Glomerular endothelial cell (primary cell): ENCODE measurements around the gene CERS6. TPM values are rescaled to one million over a fixed set of nuclear protein-coding genes. Genes with fewer than 3 reads are reported as not detected.
"Not testable (repeated sequence)": the region's sequence is repeated elsewhere in the genome, so short reads cannot be mapped to it uniquely, and the experiment has no call there.

ENCODE experiments used
- DNase-seq: peaks from one replicate; pipeline ENCODE4 v3.0.0-alpha.2; 2011; ENCODE audit warnings: low read depth, low spot score; ENCODE audit errors: extremely low read depth
- total RNA-seq: library from RNA; depleted of rRNA; stranded (reverse); fragments of >200 nt; gene quantifications from 2 replicates; pipeline ENCODE4 v1.2.3, GENCODE V29; 2015

Gene CERS6, protein sequence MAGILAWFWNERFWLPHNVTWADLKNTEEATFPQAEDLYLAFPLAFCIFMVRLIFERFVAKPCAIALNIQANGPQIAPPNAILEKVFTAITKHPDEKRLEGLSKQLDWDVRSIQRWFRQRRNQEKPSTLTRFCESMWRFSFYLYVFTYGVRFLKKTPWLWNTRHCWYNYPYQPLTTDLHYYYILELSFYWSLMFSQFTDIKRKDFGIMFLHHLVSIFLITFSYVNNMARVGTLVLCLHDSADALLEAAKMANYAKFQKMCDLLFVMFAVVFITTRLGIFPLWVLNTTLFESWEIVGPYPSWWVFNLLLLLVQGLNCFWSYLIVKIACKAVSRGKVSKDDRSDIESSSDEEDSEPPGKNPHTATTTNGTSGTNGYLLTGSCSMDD
- total RNA-seq = 11.3 and 13.5 TPM in 2 replicates

DNA sequence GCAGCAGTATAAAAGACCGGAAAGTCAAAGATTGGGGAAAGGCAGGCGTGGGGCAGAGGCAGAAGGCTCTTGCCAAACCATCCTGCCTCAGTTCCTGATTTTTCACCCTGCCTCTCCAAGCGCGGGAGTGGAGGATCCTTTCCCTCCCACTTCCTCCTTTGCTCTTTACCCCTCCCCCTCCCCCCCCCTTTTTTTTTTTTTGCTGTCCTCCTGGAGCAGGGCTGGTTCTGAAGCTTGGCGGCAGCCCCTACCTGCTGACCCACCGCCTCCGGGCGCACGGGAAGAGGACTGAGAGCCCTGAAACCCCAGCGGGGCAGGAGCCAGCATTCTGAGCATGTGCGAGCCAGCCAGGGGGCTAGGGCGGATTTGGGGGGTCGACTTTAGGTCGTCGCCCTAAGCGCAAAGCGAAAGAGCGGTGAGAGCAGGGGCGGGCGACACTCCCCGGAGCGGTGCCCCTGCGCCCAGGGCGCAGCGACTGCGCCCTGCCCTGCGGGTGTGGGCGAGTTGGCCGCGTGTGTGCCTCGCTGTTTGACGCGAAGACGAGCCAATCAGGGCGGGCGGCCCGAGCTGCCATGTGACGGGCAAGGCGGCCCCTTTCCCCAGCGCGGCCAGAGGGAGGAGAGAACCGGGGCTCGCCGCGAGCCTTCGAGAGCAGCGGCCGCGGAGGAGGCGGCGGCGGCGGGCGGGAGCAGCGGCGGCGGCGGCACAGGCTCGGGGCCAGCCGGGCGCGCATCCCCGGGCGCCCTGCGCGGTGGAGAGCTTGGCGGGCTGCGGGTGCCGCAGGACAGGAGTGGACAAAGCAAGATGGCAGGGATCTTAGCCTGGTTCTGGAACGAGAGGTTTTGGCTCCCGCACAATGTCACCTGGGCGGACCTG, at the start of gene CERS6:
TSS of gene CERS6 (plus strand) at position 628 of the 876 bp plus-strand sequence. CDS start at position 805, 177 bp downstream.
- DNase-seq = no peak

DNA sequence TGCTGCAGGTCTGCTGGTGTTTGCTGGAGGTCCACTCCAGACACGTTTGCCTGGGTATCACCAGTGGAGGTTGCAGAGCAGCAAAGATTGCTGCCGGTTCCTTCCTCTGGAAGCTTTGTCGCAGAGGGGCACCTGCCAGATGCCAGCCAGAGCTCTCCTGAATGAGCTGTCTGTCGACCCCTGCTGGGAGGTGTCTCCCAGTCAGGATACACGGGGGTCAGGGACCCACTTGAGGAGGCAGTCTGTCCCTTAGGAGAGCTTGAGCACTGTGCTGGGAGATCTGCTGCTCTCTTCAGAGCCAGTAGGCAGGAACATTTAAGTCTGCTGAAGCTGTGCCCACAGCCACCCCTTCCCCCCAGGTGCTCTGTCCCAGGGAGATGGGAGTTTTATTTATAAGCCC, 43.8 kb upstream of the CERS6 start:
- not testable (repeated sequence) for DNase-seq

DNA sequence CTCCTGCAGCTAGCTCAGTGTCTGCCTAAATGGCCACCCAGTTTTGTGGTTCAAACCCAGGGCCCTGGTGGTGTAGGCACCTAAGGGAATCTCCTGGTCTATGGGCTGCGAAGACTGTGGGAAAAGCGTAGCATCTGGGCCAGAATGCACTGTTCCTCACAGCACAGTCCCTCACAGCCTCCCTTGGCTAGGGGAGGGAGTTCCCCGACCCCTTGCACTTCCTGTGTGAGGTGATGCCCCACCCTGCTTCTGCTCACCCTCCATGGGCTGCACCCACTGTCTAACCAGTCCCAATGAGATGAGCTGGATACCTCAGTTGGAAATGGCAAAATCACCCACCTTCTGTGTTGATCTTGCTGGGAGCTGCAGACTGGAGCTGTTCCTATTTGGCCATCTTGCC, 43.0 kb upstream of the CERS6 start:
- DNase-seq = not testable (repeated sequence)

DNA sequence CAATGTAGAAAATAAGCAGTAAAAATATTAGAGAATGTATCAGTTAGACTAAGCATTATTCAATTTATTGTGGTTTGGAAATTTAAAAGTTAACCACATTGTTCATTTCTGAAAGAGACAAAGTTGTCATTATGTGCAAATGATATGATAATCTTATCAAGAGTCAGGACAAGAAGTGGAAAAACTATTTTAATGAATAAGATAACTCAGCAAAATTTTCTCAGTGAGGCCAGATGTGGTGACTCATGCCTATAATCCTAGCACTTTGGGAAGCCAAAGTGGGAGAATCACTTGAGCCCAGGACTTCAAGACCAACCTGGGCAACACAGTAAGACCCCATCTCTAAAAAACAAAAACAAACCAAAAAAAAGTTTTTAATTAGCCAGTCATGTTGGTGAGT, 39.5 kb upstream of the CERS6 start:
- DNase-seq = no peak

DNA sequence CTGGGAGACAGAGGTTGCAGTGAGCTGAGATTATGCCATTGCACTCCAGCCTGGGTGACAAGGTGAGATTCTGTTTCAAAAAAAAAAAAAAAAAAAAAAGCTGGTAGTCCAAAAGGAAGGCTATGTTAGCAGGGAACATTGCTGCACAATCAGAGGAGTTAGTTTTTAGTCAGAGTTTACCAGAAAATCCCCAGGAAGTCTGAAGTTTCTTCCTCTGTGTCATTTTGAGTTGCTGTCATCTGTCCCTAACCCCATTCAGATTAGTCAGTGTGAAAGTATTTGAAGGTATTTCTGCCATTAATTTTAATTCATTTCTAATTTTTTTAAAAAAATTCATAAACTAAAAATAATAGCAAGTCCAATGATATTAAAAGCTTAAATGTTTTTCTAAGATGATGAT, 33.5 kb upstream of the CERS6 start:
- DNase-seq = no peak

DNA sequence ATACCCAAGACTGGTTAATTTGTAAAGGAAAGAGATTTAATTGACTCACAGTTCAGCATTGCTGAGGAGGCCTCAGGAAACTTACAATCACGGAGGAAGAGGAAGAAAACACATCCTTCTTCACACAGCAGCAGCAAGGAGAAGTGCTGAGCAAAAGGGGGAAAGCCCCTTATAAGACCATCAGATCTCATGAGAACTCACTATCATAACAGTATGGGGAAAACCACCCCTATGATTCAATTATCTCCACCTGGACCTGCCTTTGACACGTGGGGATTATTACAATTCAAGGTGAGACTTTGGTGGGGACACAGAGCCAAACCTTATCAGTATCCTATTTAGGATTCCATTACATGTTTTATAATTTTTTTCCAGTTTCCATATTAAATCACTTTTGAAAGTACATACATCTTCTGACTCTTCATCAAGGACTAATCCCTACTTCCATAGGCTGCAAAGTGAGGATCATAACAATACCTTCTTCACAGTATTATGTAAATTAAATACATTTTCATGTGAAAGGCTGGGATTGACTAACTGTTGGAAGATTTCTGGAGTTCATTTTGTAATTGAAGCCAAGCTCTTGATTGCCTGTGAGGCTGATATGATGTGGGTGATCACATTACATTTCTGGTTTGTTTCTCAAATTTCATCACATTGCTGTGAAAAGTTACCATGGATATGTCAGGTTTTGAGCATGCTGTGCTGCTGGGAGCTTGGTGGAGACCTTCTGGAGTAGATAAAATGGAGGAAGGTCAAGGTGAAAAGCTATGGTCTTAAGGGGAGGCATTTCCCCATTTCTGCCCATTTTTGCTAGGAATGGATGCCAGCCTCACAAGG, 31.7 kb upstream of the CERS6 start:
- DNase-seq = no peak

DNA sequence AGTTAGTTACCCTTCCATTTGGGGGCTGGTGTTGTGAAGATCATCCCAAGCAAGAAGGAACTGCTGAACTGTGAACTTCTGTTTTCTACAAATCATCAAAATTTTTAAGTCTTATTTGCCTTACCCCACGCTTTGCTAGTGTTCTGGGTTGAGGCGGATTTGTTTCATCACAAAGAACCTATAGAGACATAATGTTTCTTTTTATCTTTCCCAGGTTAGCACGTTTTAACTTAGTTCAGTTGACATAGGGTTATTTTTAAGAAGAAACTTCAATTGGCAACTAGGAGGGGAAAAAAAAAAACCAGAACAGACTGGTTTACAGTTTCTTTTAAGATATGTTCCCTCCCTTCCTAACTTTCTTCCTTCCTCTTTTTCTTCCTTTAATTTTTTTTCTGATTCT, 31.1 kb upstream of the CERS6 start:
- DNase-seq = no peak

DNA sequence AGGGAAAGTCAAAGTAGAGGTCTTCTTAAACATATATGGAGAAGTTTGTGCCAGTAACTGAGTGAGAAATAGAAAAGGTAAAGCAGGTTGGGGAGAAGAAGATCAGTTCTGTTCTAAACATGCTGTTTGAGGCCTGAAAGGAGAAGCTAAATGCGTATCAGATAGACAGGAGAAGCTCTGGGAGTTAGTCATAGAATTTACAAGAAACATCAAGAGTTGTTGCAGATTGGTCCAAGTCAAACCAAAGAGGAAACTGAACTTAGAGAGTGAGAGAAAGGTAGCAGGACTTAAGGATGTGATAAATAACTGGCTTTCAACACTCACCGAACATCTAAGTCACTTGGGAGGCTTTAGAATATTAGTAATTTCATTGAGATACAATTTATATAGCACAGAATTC, 29.2 kb upstream of the CERS6 start:
- DNase-seq = no peak

DNA sequence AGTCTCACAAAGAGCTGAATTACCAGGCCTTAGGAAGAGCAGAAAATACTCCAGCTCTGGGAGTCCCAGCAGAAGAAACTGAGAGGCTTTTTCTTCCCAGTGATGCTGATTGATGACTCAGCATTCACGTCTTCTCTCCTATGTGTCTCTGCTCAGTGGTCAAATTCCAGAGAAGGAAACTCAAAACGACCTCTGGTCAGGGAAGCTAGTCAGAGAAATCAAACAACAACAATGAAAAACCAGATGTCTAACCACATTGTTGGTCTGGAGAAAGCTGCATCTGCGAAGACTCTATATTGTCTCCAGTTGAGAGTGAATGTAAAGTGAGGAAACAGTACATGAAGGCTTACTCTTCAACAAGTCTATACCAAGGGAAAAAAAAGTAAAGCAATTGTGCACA, 28.6 kb upstream of the CERS6 start:
- DNase-seq = no peak

DNA sequence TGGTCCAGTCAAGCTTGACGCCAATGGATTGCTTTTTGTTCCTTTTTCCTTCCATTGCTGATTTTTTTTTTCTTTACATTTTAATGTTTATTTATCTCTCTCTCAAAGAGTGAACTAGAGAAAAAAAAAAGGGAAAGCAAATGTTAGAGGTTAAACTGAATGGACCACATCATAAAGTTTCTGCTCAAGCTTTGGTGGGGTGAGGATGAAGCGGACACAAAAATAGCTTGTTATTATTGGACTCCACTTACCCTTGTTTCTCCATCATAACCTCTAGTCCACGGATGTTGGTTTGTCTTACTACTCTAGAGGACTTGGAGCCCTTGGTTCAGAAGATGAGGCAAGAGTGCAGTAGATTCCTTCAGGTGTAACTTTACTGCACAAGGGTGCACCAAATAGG, 27.6 kb upstream of the CERS6 start:
- no peak for DNase-seq

DNA sequence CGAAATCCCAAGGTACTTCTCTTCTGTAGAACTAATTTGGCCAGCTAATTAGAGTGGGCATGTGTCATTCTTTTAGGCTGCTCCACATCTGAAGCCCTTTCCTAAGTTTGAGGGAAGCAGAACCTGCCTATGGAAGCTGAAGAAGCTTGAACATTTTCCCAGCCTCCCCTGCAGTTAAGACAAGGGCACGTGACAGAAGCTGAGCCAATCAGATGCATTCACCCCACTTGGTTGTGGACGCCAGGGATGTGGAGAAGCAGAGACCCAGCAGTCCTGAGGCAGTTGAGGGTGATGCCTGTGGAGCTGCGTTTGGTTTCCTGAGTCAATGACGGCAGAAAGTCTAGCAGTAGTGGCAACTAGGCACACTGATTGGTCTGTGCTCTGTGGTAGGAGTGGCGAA, 26.1 kb upstream of the CERS6 start:
- DNase-seq = no peak

DNA sequence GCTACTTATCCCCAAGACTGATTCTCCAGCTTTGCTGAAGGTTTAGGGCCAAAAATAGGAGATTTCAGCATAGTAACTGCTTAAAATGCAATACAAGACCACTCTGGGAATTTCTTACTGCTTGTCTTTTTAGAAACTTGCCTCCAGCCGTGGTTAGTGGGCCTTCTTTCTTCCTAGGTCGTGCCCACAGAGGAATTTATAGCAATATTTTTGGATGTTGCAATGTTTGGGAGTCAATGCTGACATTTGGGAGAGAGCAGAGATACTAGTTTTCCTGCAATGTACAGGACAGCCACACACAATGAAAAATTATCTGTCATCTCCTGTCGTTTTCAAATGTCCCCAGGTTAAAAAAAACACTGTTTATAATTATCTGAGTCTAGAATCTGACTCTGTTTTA, 25.6 kb upstream of the CERS6 start:
- DNase-seq = no peak

DNA sequence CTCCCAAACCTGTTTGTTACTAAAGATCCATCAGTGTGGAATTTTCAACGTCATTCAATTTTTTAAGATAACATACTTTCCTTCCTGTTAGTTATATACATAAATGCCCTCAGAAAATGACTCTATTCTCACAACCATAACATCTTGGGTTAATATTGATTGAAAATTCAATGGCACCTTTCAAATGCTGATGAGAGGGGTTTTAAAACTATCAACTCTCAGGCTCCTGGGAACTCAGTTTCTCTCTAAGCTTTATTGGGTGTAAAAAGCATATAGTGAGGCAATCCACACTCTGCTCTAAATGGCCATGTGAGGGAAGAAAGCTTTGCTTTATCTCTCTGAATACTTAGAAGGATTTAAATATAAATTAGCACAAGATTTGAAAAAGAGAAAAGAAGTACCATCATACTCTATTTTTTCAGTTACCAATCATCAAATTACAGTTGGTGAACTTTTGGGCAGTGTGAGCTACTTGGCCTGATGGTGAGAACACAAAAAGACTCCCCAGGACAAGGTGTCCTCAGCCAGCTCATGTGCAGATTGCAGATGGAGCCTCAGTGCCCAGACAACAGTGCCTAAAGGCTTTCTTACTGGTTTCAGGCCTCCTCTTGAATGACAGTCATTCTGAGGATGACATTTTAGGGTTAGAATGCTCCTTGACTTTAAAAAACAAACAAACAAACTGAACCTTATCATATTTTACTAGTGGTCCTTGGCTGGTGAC, 24.6 kb upstream of the CERS6 start:
- DNase-seq = no peak

DNA sequence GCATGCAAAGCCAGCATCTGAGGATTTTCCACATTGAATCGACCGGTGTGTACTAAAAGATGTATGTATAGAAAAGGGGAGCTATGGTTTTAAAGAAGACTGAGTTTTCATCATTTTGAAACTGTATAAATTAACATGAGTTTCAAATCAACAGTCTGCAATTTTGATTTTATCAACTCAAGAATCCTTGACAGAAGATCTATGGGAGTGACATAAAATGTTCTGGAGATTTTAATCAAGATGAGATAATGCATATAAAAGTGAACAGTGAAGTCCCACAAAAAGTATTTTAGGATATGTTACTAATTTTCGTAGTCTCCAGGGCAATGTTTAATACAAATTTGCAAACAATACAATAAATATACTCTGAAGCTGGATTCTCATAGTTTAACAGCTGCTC, 24.0 kb upstream of the CERS6 start:
- DNase-seq = no peak

DNA sequence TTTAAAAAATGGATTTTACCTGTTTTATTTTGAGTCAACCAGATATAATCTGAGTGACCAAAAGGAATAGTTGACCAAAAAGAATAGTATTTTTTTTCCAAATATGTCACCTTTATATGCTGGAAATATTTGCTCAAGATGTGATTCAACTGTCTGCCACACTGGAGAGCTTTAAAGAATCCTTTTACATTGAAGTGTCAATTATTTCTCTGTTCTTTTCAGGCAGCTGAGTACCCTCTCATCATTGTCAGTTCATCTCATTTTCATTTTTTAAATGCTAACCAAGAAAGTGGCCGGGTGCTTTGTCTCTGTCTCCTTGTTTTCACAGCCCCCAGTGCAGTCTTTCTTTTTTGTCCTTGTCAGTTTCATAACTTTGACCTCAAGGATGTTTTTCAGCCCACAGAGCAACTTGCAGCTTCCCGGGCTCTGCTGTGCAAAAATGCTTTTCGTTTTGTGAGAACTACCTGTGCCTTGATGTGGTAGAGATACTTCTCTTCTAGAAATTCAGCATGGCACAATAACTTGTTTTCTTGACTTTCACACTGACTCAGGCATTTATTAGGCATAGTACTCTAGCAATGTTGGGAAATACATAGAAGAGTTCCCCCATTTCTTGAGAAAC, 23.4 kb upstream of the CERS6 start:
- DNase-seq = no peak

DNA sequence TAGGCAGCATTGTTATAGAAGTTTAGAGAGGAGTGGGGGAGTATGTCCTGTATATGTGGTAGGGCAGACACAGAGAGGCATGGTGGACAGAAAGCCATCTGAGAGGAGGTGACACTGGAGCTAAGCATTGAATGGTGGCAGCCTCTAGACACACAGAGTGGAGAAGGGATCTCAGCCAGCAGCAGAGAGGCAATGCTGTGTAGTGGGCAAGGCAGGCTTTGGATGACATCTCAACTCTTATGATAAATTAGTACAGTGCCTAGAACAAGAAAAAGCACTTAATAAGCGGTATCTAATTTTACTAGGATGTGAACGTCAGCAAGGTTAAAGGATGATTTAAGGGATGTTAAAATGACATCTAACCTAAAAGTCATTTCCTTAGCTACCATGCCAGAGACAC, 22.5 kb upstream of the CERS6 start:
- no peak for DNase-seq

DNA sequence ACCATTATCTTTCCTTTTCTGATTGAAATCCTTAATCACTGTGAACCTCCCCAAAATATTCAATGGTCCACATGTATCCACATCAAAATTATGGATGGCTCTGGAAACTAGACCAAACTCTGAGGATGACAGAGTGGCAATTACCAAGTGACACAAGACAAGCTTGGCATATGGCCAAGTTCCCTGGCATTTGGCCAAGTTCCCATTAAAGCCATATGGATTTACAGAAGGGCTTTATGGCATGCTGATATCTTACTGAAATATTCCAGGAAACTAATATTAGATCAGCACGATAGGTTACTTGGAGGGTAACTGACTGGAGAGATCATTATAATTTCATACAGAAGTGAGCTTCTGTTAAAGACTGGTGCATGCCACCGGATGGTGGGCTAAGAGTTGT, 21.9 kb upstream of the CERS6 start:
- no peak for DNase-seq

DNA sequence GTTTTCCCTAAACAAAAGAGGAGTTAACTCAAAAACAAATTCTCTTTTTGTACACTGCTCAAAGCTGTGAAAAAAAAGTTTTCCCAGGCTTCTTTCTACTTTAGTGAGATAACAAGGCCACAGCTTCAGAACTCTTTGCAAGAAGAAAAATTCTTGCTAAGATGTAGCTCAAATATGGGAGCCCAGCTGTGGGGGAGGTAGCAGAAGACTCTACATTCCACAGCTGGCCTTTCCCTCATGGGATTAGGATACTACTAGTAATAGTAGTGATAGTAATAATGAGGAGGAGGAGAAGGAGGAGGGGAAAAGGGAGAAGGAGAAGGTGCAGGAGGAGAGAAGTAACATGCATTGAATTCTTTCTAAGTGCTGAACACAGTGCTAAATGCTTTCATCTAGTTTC, 19.2 kb upstream of the CERS6 start:
- DNase-seq = no peak

DNA sequence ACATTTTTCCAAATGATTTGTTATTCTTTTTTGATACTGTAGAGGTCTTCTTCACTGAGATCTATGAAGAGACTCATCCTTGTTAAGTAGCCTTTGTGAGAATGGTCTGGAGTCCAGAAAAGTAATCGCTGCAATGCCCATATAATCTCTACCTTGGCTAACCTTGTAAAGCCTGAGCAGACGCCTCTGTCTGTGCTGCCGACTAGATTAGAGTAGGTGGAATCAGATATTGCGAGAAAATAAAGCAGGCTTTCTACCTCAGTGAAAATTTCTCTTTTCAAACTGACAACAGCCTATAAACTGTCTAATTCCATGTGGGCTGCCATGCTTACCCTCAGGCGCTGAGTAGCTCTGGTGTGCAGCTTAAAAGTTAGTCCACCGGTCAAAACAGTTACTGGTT, 17.5 kb upstream of the CERS6 start:
- DNase-seq = no peak

DNA sequence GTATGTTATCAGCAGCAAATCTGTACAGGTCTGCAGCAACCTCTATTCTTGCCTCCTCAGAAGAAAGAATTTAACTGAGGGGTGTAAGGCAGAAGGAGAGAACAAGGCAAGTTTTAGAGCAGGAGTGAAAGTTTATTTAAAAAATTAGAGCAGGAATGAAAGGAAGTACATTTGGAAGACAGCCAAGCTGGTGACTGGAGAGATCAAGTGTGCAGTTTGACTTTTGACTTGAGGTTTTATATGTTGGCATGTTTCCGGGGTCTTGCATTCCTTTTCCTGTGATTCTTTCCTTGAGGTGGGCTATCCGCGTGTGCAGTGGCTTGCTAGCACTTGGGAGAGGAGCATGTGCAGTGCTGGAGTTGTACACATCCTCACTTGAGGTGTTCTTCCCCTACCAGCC, 16.5 kb upstream of the CERS6 start:
- DNase-seq = no peak
